AML-193 (cell line): ENCODE measurements around the gene RXRA.

Experiments
- DNase-seq, 2 experiments: peaks; one replicate each; lab custom pipeline; 2025; lab: John Stamatoyannopoulos, UW

The RXRA gene

DNA sequence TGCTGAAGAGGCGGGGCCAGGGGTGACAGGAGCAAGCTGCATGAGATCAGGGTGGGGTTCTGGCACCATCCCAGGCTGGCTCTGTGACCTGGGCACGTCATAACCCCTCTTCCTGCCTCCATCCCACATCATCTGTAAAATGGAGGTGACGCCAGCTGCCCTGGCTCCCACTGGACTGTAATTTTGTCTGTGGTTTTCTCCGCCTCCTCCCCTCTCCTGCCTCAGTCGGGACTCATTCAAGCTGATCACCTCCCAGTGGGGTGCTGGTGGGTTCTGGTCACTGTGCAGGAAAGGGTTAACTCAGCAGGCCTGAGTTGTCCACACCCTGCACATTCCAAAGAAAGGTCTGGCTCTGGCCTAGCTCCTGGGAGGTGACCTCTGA lies 128.2 kb downstream of the RXRA start:
- no peak for DNase-seq

DNA sequence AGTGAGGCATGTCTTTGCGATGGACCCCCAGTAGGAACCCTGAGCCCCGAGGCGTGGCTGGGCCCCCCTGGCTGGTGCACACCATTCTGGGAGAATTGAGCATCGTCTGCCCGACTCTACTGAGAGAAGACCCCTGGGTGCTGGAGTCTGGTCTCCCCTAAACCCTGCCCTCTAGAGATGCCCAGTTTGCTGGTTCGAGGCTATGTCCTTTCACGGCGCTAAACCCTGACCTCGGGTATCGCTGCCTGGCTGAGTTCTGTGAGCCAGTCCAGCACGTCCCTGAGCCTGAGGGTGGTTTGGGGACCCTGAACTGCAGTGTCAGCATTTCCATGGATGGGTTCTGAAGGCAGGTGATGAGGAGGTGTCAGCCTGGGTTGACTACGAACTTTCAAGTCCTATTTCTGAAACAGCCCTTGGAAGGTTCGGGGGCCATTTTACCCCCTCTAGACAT lies 128.8 kb downstream of the RXRA start:
- no peak for DNase-seq

DNA sequence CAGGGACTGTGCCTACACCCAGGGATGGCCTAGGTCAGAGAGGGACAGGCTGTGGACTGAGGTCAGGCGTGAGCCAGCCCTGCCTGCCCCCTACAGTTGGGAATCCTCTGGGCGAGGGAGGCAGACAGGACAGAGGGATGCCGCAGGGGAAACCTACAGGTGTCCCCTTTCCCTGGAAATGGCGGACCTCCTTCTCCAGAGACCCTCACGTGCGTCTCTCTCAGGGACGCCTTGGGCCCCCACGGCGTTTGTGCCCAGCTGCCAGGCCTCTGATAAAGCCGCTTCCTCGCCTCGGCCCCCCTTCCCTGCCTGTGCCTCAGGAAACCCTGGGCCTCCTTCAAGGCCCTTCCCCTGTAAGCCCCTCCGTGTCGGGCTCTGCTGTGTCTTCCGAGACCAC lies 129.3 kb downstream of the RXRA start:
- DNase-seq = no peak

DNA sequence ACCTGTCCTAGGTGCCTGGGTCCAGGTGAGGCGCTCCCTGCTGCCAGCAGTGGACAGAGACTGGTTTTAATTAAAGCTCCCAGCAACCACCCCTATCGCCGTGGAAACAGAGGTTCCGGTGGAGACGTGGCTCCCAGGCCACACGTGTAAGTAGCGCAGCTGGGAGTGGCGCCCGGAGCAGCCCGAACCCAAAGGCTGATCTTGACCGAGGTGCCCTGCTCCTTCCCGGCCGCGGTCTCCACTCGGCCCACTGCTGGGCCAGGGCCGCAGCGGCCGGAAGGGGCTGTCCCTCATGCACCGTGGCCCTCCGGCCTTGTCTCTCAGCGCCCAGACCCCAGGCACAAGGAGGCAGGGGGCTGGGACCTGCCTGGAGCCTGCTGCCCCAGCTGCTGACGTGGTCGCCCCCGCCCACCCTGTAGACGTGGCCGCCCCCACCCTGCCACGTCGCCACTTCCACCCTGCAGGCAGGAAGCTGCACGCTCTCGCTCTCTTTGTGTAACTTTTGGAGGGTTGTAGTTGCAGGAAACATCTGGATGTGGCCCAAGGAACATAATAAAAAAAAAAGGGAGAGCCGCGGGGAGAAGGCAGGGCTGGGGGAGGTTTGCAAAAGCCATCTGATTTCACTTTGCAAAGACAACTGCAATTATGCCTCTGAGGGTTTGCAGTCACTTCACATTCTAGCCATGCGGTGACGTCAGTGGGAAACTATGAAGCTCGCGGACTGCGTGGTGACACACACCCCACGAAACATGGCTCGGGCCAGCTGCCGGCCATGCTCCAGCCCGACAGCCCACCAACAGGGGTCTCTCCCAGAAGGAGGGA lies 129.9 kb downstream of the RXRA start:
- DNase-seq = peak; percentile 28 to 60

DNA sequence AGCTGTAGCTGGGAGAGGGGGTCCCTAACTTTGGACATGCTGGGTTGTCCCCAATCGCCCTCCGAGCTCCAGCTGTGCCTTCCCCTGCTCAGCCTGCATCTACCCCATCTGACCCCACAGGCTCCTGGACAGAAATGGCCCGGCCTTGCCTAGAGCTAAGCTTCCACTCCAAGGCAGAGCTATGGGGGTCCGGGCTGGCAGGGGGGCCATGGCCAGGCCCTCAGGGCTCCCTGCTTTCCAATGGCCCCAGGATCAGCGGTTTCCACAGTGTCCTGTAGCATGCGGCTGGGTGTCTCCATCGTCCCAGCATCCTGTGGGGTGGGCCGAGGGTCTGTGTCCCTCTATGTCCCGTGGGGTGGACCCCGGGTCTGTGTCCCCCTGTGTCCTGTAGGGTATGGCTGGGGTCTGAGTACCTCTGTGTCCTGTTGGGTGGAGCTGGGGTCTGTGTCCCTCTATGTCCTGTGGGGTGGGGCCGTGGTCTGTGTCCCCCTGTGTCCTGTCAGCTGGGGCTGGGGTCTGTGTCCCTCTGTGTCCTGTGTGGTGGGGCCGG lies 130.6 kb downstream of the RXRA start:
- no peak for DNase-seq

DNA sequence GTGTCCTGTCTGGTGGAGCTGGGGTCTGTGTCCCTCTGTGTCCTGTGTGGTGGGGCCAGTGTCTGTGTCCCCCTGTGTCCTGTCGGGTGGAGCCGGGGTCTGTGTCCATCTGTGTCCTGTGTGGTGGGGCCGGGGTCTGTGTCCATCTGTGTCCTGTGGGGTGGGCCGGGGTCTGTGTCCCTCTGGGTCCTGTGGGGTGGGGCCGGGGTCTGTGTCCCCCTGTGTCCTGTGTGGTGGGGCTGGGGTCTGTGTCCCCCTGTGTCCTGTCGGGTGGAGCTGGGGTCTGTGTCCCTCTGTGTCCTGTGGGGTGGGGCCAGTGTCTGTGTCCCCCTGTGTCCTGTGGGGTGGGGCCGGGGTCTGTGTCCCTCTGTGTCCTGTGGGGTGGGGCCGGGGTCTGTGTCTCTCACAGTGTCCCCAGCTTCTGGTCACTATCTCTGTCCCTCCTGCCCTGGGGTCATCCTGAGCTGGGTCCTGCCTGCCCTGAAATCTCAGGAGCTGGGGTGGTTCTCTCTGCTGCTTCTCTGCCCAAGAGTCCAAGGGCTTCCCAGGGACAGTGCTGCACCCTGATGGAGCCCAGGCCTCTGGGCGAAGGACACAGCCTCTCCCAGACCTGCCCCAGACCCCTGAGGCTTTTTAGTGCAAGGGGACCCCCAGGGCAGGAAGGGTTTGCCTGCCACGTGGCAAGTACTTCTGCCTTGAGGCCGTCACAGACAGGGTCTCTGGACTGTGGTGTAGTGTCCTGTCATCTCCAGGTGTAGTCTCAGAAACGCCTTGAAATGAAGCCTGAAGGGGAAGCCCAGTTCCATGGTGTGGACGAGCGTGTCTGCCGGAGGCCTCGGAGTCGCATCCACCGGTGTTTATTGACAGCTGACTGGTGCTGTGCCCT lies 131.3 kb downstream of the RXRA start:
- DNase-seq = no peak

DNA sequence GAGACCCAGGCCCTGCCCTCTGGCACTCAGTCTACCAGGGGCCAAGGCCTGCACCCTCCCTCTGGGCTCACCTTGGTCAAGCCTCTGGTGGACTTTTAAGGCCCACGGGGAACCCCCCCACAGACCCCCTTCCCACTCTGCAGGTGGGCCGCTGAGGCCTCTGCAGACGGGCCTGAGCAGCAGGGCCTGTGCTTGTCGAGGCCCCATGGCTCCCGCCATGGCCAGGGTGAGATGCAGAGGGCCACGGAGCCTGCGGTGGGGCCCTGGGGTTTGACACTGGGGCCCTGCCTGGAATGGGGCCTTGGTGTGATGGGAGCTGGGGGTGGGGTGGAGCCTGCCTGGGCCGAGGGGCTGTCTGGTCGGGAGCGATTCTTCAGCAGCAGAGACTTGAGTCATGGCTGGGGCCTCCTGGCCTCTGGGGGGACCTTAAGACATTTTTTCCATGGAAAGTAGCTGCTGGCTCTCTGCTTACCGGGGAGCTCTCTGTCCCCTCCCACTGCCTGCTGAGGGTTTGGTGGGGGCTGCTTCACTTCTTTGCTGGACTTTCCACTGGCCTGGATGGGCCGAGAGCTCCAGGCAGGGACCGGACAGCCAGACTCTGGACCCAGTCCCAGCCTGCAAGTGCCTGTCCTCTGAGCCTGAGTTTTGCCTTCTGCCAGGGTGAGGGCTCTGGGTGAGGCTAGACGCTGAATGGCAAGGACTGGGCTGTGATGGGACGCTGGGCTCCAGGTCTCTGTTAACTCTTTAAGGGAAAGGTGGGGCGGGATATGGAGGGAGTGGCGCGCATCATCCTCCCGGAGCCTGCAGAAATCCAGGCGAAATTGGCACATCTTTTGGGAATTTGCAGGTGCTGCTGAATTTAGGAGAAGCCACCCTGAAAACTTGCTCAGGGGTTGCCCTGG lies 132.2 kb downstream of the RXRA start:
- no peak for DNase-seq

DNA sequence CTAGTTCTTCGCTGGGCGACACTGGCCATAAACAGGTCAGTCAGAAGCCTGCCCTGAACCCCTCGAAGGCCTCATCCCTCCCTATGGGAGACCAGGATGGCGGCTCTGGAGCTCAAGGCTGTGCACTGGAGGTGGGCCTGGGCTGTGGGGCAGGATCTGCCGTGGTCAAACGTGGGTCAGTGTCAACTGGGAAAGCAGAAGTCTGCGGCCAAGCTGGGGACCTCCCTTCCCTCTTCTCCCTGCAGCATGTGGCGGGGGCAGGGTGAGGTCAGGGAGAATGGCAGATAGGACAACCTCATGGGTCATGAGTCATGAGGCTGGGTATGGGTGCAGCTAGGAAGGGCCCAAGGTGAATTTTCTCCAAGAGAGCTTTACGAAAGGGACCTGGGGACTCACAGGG lies 132.9 kb downstream of the RXRA start:
- DNase-seq = no peak

DNA sequence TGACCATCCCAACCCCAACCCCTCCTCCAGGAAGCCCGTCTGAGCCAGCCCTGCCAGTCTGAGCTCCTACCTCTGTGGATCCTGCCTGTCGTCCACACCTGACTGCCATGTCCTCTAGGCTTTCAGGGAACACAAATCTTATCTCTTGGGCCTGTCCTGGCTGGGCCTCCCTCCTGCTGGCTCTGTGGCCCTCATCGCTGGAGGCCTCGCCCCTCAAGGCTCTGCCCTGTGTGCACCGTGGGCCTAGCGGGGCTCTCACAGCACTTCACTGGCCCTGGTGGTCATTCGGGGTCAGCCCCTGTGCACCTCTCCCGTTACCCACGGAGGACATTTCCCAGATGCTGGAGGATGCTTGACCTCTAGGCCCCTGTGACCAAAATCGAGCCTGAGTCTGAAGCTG lies 133.3 kb downstream of the RXRA start:
- DNase-seq = no peak

DNA sequence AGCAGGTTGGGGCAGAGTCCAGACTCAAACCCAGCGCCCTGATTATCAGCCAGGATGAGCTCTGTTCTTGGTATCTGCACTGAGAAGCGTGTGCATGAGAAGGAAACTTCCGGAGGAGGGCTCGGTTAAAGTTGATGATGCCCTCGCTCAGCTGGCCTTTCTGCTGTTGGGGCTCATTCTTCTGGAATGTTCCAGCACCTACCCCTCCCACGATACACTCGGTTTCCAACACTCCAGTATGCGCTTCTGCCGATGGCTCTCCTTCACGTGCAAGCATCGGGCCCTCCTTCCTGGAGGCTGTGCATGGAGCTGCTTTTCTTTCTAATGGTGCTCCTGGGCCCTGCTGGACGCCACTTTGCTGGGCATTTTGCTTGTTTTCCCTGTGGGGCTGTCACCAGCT lies 134.0 kb downstream of the RXRA start:
- no peak for DNase-seq

DNA sequence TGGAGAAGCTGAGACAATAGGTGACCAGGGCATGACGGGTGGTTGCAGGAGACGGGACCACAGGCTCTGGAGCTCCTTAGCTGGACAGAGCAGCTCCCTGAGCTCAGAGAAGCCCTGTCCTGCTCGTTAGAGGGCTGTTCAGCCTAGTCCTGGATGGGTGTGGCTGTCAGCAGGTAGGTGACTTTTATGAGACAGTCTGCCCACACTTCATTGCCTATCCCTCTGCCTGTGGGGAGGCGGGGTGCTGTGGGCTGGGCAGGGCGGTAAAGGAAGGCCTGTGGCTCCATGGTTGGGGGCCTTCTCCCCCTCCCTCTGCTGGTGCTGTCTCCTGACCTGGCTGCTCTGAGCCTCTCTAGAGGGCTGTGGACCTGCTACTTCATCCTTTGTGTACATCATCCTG lies 134.6 kb downstream of the RXRA start:
- DNase-seq = no peak

DNA sequence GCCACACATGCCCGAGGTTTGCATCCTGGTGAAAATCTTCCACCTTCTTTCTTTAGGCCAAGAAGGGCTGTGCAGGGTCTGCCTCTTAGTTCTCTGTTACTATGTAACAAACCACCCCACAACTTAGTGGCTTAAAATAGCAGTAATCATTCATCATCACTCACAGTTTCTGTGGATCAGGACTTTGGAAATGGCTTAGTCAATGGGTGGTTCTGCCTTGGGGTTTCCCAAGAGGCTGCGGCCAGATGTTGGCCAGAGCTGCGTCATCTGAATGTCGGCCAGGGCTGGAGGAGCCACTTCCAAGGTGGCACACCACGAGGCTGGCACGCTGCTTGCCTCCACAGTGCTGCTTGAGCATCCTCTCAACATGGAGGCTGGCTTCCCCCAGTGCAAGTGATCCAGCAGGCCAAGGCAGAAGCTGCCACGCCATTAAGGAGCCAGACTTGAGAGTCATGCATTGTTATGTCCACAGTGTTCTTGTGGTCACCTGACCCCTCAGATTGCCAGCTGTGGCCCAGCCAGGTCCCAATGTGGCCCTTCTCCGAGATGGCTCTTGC lies 135.2 kb downstream of the RXRA start:
- DNase-seq = no peak

DNA sequence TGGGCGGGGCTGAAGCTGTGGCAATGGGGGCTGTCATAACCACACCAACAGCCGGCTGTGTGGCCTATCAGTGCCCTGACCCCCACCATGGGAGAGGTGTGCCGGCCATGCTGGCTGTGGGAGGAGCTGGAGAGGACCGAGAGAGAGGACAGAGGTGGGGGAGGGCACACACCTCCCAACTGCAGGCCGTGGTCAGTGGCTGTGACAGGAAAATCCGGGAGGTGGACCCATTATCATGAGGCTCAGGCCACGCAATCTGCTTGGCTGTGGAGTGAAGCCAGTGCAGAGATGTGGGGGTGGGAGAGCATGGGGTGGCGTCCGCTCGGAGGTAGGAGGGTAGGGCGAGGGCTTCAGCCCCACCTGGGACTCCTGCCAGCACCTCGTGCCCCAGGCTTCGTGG lies 136.1 kb downstream of the RXRA start:
- no peak for DNase-seq

DNA sequence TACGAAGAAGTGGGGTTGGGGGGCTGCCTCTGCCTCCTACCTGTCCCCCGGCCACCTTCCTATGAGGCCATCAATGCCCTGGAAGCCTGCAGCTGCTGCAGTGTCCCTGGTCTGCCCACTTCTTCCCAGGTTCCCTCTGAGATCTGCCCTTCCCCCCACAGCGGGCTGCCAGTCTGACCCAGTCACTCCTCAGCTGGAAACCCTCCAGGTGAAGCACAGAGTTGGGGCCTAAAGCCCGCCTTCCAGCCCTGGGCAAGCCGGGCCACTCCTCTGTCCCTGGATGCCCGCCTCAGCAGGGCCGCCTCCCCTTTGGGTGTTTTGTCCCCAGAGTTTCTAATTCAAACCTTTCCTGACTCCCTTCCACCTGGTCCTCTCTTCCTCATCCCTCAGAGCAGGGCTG lies 137.0 kb downstream of the RXRA start:
- DNase-seq = no peak

DNA sequence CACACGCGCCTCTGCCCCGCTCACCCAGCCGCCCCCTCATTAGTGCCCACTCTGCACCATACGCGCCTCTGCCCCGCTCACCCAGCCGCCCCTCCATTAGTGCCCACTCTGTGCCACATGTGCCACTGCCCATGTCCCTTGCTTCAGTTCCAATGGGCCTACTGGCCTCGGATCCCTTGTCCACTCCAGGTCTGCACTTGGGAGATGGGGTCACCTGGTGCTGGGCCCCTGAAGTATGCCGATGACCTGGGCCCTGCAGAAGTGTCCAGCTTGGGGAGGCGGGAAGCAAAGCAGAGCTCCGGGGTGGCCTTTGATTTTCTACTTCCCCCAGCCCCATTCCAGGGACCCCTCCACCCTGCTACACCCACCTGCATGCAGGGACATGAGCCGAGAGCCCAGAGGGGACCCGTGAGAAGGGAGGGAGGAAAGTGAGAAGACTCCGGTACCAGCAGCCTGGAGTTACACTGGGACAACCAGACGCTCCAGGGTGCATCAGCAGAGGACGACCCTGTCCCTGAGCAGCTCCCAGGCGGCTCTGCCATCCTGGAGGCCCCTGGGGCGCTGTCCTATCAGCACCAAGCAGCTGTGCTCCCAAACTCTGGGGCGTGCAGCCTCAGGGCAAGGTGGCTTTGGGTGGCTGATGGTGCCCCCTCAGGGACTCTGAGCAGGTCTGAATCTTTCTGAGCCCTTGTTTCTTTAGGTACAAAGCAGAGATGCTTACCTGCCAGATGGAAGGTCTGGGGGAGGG lies 140.8 kb downstream of the RXRA start:
- no peak for DNase-seq

DNA sequence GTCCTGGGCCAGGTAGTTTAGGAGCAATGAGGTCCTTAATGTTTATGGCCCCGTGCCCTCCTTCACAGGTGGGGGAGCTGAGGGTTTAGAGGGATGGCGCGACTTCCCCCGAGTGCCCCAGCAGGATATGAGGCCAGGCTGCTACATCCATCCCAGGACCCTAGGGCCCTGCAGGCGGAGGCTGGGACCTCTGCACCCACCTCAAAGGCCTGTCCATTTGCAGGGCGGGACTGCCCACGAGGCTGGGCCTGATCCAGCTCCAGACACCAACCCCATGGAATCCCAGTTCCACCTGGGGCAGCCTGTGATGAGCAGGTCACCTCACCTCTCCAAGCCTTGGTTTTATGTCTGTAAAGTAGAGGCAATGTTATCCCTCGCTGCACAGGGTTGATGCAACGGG lies 142.1 kb downstream of the RXRA start:
- DNase-seq = no peak

DNA sequence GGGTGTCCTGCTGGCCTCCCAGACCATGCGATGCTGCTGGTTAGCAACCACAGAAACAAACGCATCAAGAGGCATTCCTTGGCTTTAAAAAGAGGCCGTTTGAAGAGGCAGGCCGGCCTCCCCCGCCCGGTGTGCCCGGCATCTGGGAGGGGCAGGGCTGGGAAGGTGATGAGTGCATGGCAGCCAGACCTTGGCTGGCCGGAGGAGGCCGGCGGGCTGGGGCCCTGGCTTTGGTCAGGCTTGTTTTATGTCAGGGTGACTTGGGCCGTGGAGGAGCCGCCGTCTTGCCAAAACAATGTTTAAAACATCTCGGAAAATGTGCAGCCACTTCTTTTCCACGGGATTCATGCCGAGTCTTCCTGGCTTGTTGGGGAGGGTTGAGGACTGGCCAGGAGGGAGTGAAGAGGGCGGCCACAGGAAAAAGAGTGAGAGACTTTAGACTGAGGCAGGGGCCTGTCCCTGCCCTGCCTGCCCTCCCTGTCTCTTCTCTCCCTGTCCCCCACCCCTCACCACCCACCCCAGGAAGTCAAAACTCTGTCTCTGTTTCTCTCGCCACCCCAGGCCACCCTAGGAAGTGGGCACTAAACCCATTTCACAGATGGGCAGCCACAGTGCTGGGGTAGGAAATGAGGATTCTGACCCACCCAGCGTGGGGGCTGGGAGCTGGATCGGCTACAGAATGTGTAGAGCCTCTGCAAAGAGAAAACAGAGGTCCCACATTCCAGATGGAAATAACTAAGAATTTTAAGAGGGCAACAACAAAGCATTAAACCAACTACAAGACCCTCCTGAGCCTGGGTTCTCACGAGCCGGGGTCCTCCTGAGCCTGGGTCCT lies 143.0 kb downstream of the RXRA start:
- DNase-seq = no peak

DNA sequence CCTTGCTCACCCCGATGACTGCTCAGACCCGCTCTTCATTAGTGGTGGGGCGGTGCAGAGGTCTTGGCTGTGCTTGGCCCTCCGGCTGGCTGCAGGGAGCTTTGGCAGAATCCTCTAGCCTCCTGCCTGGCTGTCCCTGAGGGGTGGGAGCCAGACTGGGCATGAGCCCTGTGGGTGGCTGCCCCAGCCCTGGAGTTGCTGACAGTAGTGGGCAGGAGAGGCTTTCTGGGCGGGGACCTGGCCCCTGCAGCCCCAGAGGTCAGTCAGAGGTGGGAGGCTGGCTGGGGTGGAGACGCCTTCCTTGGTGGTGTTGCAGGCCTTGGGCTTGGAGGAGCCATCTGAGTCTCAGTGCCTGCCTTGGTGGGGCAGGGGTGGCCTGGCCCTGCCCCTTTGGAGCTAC lies 146.0 kb downstream of the RXRA start:
- no peak for DNase-seq

DNA sequence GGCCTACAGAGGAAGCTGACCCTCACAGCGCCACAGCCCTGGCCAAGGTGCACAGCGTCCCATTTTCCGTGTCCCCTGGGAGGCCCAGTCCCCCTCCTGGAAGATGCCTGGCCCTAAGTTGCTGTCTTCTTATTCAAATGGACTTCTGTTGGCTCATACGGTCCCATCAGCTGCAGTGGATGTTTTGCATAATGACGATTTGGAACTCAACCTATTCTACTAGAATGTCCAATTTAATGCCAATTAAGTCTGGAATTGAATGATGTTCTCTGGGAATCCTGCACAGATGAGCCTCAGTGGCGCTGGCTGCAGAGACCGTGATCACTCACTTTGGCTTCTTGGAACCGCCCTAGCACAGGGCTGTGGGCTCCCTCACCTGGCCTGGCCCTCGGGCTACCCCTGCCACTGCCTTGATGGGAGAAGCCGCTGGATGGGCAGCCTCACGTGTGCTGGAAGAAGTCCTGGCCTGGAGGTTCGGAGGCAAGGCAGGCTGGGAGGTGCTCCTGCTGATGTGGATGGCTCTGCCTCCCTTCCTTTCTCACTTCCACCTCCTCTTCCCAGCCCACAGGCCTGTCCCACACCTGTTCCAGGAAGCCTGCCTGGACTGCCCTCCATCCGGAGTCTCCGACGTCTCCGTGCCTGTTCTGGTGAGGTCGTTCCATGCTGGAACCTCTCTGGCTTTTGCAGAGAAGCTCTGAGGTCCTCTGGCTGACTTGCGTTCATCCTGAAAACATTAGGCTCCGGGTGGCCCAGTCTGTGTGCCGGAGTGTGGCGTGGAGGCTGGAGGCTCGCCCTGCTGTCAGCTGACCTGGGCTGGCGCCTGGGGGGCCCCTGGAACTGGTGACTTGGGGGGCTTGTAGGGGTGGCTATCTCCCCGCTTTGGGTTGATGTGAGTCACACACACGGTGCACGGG lies 147.1 kb downstream of the RXRA start:
- DNase-seq = no peak
